Esophagus (tissue), 2 donors: ENCODE measurements around the gene IFI30. TPM values are rescaled to one million over a fixed set of nuclear protein-coding genes. Genes with fewer than 3 reads are reported as not detected.

ENCODE experiments used
- H3K27ac ChIP-seq, 2 donors: one replicate each; pipeline ENCODE4 v1.5.1; 2013; ENCODE audit warnings: low read depth in 2 of 2, mild to moderate bottlenecking in 2 of 2, inconsistent platforms in 1 of 2, low read length in 1 of 2, moderate library complexity in 1 of 2
- H3K27me3 ChIP-seq, 2 donors: one replicate each; pipeline ENCODE4 v1.6.1; 2013; ENCODE audit warnings: low read length in 2 of 2, control low read depth in 1 of 2, mild to moderate bottlenecking in 1 of 2; ENCODE audit not compliant: insufficient read depth in 2 of 2, control insufficient read depth in 1 of 2
- H3K36me3 ChIP-seq, 2 donors: one replicate each; pipeline ENCODE4 v1.6.1; 2013; ENCODE audit warnings: low read length in 1 of 2; ENCODE audit not compliant: control insufficient read depth in 2 of 2, insufficient read depth in 2 of 2
- H3K4me1 ChIP-seq, 2 donors: one replicate each; pipeline ENCODE4 v1.6.1; 2013; ENCODE audit warnings: low read length in 1 of 2; ENCODE audit not compliant: control insufficient read depth in 2 of 2, insufficient read depth in 2 of 2
- H3K4me3 ChIP-seq, 2 donors: one replicate each; pipeline ENCODE4 v1.5.1; 2013; ENCODE audit warnings: low read length in 2 of 2, mild to moderate bottlenecking in 2 of 2, low read depth in 1 of 2, moderate library complexity in 1 of 2
- H3K9me3 ChIP-seq, 2 donors: one replicate each; pipeline ENCODE4 v1.6.1; 2013; ENCODE audit warnings: mild to moderate bottlenecking in 2 of 2, low read depth in 1 of 2, low read length in 1 of 2, moderate library complexity in 1 of 2; ENCODE audit not compliant: control insufficient read depth in 2 of 2, insufficient read depth in 1 of 2
- WGBS, 2 donors: extraction: QIAGEN DNeasy Blood & Tissue Kit; methylation state at CpG; one replicate each; pipeline ENCODE4 v1.1.7; 2013; 5-methylcytosine and 5-hydroxymethylcytosine counted together
- polyA plus RNA-seq, 2 donors: library from polyadenylated mRNA; stranded (reverse); fragments of 200-250 nt; gene quantifications; one replicate each; pipeline ENCODE4 v1.2.3, GENCODE V29; 2013
- donor health status: healthy with polysubstance abuse.
- donor health status: Bipolar disorder and iron deficiency.

Gene IFI30
- polyA plus RNA-seq, 2 donors = 9.9 to 29.3 TPM

DNA sequence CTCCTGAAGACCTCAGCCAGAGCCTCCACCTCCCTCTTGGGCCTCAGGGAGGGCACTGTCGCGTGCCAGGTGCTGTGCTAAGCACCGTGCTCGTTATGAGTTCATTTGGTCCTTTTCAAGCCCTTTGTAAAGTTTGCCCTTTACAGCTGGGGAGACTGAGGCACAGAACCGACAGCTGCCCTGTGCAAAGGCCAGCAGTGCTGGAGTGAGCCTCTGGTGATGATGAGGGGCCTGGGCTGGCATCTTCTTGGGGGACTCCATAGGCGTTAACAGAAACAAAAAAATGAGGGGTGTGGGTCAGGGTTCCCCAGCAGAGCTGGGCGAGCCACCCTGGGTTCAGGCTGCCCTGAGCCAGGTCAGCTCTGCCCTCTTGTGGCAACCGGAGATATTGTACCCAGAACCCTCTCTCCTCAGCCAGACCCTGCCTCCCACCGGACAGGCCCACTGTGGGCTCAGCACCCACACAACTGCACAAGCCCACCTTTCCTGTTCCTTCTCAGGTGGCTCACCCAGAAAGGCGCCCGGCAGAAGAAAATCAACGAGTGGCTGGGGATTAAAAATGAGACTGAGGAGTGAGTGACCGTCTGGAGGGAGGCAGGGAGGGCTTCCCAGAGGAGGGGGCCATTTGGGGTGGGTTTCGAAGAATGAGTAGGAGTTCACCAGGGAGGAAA is 5.5 kb upstream of the IFI30 start:
- no peak overlapping the region for H3K27ac ChIP-seq
- no peaks in the 10 kb centered on the region for H3K27me3 ChIP-seq
- no peak overlapping the region for H3K4me3 ChIP-seq
- peaks cover 4 to 24% of the 10 kb centered on the region in 2 donors for H3K36me3 ChIP-seq
- H3K4me1 ChIP-seq = no peaks in the 10 kb centered on the region
- H3K9me3 ChIP-seq = no peaks in the 10 kb centered on the region
- WGBS, 2 donors = 63 to 65% methylated on average over 14 of the region's 14 CpGs

DNA sequence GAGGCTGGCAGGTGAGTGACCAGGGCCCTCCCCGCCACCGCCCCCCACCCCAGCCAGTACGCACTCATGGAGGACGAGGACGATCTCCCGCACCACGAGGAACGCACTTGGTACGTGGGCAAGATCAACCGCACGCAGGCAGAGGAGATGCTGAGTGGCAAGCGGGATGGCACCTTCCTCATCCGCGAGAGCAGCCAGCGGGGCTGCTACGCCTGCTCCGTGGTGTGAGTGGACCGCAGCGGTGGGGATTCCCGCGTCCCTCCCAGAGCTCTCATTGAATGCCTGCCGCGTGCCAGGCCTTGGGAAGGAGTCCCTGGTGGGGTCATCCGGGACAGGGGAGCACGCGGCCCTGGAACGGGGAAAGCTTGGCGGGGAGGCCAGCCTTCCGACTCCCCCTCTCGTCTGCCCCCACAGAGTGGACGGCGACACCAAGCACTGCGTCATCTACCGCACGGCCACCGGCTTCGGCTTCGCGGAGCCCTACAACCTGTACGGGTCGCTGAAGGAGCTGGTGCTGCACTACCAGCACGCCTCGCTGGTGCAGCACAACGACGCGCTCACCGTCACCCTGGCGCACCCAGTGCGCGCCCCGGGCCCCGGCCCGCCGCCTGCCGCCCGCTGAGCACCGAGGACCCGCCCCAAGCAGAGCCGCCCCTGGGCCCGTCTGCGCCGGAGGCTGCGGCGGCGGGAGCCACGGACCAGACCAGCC is 4.8 kb upstream of the IFI30 start:
- Histone ChIP-seq H3K4me3 (no peak overlapping the region), H3K4me1 (peaks cover 0 to 3% of the 10 kb centered on the region in 2 donors), H3K27ac (no peak overlapping the region), H3K27me3 (no peaks in the 10 kb centered on the region), H3K36me3 (peaks cover 0 to 21% of the 10 kb centered on the region in 2 donors), H3K9me3 (no peaks in the 10 kb centered on the region)
- WGBS, 2 donors = 94 to 98% methylated on average over 50 to 66 of the region's 66 CpGs

GRCh38 chr19:18170714-18171255 is 2.8 kb upstream of the IFI30 start:
- WGBS, 2 donors = 52 to 56% methylated on average over 16 of the region's 16 CpGs
- peaks cover 0 to 16% of the 10 kb centered on the region in 2 donors for H3K36me3 ChIP-seq
- H3K9me3 ChIP-seq = no peaks in the 10 kb centered on the region
- no peaks in the 10 kb centered on the region for H3K27me3 ChIP-seq
- peaks cover 3 to 4% of the 10 kb centered on the region in 2 donors for H3K4me1 ChIP-seq
- peak overlapping the region in 1 of 2 donors; percentile 27 for H3K27ac ChIP-seq
- no peak overlapping the region for H3K4me3 ChIP-seq

- H3K4me1 ChIP-seq = peaks cover 3 to 4% of the 10 kb centered on the region in 2 donors
- 87 to 91% methylated on average over 8 of the region's 8 CpGs for WGBS, 2 donors
Observed at GRCh38 chr19:18171605-18172327, 1.8 kb upstream of the IFI30 start.

DNA sequence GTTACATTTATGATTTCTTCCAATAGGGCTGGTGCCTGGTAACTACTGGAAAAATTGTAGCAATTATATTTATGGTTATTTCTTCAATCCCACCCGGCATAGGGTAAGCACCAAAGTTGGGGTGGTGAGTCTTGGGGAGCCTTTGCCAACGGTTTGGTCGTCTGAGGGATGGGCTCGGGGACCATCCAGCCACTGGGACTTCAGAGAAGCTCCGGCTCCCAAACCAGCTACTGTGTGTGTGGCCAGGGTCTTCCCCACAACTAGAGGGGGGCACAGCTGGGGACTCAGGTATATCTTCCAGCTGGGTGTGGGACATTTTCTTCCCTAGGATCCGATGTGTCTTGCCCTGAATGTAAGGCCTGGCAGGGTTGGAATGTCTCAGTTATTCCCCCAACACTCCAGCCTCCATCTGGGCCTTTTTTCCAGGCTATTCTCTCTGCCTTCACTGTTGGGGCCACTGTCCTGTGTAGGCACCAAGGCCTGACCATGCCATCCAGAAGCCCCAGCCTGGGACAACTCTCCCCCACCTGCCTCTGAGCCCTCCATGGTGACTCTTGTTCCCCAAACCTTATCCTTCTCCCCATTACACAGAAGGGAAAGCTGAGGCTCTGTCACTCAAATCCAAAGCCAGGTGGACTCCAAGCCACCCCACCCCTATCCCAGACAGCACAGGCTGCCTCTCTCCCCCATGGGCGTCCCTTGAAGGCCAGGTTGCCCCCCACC is 1.1 kb upstream of the IFI30 start:
- peaks cover 3 to 4% of the 10 kb centered on the region in 2 donors for H3K4me1 ChIP-seq
- H3K4me3 ChIP-seq = no peak overlapping the region
- no peaks in the 10 kb centered on the region for H3K9me3 ChIP-seq
- H3K27me3 ChIP-seq = no peaks in the 10 kb centered on the region
- 81 to 84% methylated on average over 7 of the region's 7 CpGs for WGBS, 2 donors
- no peak overlapping the region for H3K27ac ChIP-seq
- peaks cover 0 to 9% of the 10 kb centered on the region in 2 donors for H3K36me3 ChIP-seq

More at GRCh38 chr19:18171605-18172327, 1.8 kb upstream of the IFI30 start:
- H3K27me3 ChIP-seq = no peaks in the 10 kb centered on the region
- H3K27ac ChIP-seq = peak overlapping the region in 1 of 2 donors; percentile 8
- no peaks in the 10 kb centered on the region for H3K9me3 ChIP-seq
- H3K36me3 ChIP-seq = peaks cover 0 to 11% of the 10 kb centered on the region in 2 donors
- no peak overlapping the region for H3K4me3 ChIP-seq

GRCh38 chr19:18173054-18173571 is 500 bp upstream of the IFI30 start:
- Histone ChIP-seq H3K27me3 (no peaks in the 10 kb centered on the region), H3K27ac (peak overlapping the region; percentile 40 to 66), H3K4me3 (peak overlapping the region; percentile 10 to 59), H3K4me1 (peaks cover 3 to 4% of the 10 kb centered on the region in 2 donors), H3K9me3 (no peaks in the 10 kb centered on the region), H3K36me3 (peaks cover 0 to 9% of the 10 kb centered on the region in 2 donors)
- WGBS, 2 donors = 51 to 53% methylated on average over 17 to 18 of the region's 18 CpGs

DNA sequence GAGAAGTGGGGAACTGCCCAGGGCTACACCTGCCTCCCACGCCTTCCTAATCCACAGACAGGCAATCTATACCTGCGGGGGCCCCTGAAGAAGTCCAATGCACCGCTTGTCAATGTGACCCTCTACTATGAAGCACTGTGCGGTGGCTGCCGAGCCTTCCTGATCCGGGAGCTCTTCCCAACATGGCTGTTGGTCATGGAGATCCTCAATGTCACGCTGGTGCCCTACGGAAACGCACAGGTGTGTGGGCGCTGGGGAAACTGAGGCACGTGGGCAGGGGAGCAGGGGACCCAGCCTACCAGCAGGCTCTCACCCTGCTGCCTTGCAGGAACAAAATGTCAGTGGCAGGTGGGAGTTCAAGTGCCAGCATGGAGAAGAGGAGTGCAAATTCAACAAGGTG is 1.4 kb downstream of the IFI30 start:
- no peak overlapping the region for H3K4me3 ChIP-seq
- peaks cover 0 to 2% of the 10 kb centered on the region in 2 donors for H3K36me3 ChIP-seq
- WGBS, 2 donors = 82 to 83% methylated on average over 11 of the region's 11 CpGs
- peaks cover 3 to 4% of the 10 kb centered on the region in 2 donors for H3K4me1 ChIP-seq
- H3K9me3 ChIP-seq = no peaks in the 10 kb centered on the region
- no peaks in the 10 kb centered on the region for H3K27me3 ChIP-seq
- no peak overlapping the region for H3K27ac ChIP-seq

DNA sequence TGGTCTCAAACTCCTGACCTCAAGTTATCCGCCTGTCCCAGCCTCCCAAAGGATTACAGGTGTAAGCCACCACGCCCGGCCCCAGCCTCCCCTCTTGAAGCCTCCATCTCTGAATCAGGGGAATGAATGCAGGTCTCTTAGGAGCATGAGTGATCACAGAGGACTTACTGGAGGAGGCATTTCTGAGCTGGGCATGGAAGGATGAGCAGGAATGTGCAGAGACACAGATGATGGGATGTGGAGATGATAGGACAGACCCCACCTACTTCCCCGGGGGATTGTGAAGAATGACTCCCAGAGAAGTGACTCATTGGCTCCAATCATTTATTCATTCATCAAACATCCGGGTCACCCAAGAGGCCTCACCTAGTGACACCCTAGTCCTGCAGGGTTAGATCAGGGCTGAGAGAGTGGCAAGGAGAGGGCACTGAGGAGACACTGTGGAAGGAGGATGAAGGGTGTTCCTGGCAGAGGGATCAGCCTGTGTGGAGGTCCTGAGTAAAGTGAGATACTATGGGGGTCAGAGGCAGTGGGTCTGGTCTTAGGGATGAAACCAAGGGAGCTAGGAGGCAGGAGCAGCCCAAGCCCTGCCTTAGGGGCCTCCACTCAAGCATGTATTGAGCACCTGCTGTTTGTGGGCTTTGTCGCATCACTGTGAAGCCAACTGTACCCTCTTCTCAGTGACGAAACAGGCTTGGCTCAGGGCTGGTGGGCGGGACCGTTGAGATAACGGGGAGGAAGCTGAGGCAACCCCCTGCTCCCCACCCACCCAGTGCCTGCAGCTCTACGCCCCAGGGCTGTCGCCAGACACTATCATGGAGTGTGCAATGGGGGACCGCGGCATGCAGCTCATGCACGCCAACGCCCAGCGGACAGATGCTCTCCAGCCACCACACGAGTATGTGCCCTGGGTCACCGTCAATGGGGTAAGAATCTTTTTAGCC is 3.0 kb downstream of the IFI30 start:
- no peak overlapping the region for H3K4me3 ChIP-seq
- H3K36me3 ChIP-seq = peaks cover 0 to 2% of the 10 kb centered on the region in 2 donors
- H3K4me1 ChIP-seq = peaks cover 3 to 4% of the 10 kb centered on the region in 2 donors
- no peaks in the 10 kb centered on the region for H3K27me3 ChIP-seq
- H3K27ac ChIP-seq = no peak overlapping the region
- H3K9me3 ChIP-seq = no peaks in the 10 kb centered on the region
- WGBS, 2 donors = 83 to 84% methylated on average over 19 of the region's 19 CpGs
